HEK293 (cell line): Measurements from ENCODE around the gene THPO.

Experiments used
- YY2 ChIP-seq: fragments of 450-650 bp; formaldehyde crosslinking; IDR thresholded peaks from 2 replicates; pipeline ENCODE4 v1.5.1; 2016; ENCODE audit warnings: missing biosample characterization, missing genetic modification characterization
- ZBTB48 ChIP-seq: fragments of 450-650 bp; formaldehyde crosslinking; IDR thresholded peaks from 2 replicates; pipeline ENCODE4 v1.5.1; 2016; ENCODE audit warnings: missing biosample characterization, missing genetic modification characterization
- TF ChIP-seq, protein P1 (sequence below): fragments of 450-650 bp; formaldehyde crosslinking; IDR thresholded peaks from 2 replicates; pipeline ENCODE4 v1.5.1; 2016; ENCODE audit warnings: missing biosample characterization, missing genetic modification characterization
- TF ChIP-seq, protein P2 (sequence below): fragments of 450-650 bp; formaldehyde crosslinking; IDR thresholded peaks from 2 replicates; pipeline ENCODE4 v1.5.1; 2016; ENCODE audit warnings: missing biosample characterization, missing genetic modification characterization, borderline replicate concordance

DNA sequence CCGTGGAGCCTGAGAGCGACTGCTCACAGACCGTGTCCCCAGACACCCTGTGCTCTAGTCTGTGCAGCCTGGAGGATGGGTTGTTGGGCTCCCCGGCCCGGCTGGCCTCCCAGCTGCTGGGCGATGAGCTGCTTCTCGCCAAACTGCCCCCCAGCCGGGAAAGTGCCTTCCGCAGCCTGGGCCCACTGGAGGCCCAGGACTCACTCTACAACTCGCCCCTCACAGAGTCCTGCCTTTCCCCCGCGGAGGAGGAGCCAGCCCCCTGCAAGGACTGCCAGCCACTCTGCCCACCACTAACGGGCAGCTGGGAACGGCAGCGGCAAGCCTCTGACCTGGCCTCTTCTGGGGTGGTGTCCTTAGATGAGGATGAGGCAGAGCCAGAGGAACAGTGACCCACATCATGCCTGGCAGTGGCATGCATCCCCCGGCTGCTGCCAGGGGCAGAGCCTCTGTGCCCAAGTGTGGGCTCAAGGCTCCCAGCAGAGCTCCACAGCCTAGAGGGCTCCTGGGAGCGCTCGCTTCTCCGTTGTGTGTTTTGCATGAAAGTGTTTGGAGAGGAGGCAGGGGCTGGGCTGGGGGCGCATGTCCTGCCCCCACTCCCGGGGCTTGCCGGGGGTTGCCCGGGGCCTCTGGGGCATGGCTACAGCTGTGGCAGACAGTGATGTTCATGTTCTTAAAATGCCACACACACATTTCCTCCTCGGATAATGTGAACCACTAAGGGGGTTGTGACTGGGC, 33.3 kb downstream of the THPO start:
- TF ChIP-seq, protein P1, sequence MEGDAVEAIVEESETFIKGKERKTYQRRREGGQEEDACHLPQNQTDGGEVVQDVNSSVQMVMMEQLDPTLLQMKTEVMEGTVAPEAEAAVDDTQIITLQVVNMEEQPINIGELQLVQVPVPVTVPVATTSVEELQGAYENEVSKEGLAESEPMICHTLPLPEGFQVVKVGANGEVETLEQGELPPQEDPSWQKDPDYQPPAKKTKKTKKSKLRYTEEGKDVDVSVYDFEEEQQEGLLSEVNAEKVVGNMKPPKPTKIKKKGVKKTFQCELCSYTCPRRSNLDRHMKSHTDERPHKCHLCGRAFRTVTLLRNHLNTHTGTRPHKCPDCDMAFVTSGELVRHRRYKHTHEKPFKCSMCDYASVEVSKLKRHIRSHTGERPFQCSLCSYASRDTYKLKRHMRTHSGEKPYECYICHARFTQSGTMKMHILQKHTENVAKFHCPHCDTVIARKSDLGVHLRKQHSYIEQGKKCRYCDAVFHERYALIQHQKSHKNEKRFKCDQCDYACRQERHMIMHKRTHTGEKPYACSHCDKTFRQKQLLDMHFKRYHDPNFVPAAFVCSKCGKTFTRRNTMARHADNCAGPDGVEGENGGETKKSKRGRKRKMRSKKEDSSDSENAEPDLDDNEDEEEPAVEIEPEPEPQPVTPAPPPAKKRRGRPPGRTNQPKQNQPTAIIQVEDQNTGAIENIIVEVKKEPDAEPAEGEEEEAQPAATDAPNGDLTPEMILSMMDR (tag by site-specific recombination): no peak
- no peak for TF ChIP-seq ZBTB48 (tag by site-specific recombination)
- TF ChIP-seq, protein P2, sequence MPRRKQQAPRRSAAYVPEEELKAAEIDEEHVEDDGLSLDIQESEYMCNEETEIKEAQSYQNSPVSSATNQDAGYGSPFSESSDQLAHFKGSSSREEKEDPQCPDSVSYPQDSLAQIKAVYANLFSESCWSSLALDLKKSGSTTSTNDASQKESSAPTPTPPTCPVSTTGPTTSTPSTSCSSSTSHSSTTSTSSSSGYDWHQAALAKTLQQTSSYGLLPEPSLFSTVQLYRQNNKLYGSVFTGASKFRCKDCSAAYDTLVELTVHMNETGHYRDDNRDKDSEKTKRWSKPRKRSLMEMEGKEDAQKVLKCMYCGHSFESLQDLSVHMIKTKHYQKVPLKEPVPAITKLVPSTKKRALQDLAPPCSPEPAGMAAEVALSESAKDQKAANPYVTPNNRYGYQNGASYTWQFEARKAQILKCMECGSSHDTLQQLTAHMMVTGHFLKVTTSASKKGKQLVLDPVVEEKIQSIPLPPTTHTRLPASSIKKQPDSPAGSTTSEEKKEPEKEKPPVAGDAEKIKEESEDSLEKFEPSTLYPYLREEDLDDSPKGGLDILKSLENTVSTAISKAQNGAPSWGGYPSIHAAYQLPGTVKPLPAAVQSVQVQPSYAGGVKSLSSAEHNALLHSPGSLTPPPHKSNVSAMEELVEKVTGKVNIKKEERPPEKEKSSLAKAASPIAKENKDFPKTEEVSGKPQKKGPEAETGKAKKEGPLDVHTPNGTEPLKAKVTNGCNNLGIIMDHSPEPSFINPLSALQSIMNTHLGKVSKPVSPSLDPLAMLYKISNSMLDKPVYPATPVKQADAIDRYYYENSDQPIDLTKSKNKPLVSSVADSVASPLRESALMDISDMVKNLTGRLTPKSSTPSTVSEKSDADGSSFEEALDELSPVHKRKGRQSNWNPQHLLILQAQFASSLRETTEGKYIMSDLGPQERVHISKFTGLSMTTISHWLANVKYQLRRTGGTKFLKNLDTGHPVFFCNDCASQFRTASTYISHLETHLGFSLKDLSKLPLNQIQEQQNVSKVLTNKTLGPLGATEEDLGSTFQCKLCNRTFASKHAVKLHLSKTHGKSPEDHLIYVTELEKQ (tag by site-specific recombination): no peak
- no peak for TF ChIP-seq YY2
